ENCODE data around the gene ALDH3A1.
A peak's percentile ranks its signal among the peaks of the same experiment; 100 is the strongest.

Gene ALDH3A1

DNA sequence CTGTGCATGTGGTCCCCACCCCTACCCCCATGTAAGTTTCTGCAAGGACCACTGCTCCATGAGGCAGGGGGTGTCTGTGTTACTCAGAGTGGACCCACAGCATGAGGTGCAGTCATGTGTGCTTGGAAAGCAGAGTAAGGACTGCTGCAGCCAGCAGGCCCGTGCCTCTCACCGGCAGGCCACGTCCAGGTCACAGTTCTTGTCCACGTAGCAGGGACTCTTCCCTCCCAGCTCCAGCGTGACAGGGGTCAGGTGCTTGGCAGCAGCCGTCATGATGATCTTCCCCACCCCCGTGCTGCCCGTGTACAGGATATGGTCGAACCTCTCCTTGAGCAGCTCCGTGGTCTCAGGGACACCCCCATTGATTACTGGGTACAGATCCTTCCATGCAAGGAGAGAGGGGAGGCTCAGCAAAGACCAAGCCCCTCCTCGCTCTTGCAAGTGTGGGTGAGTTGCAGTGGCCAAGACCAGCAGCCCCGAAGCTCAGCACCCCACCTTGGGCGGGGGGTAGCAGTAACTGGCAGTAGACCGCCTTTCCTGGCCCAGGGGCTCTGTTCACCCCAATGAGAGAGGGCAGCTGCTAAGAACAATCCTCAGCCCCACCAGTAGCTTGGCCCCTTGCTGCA, 6.2 kb downstream of the ALDH3A1 start:
- no peak for DNase-seq (ENCODE audit: low read depth, low spot score)

- DNase-seq (ENCODE audit: low read depth, low spot score) = no peak
Observed at GRCh38 chr17:19740933-19741332, 7.2 kb downstream of the ALDH3A1 start.

DNA sequence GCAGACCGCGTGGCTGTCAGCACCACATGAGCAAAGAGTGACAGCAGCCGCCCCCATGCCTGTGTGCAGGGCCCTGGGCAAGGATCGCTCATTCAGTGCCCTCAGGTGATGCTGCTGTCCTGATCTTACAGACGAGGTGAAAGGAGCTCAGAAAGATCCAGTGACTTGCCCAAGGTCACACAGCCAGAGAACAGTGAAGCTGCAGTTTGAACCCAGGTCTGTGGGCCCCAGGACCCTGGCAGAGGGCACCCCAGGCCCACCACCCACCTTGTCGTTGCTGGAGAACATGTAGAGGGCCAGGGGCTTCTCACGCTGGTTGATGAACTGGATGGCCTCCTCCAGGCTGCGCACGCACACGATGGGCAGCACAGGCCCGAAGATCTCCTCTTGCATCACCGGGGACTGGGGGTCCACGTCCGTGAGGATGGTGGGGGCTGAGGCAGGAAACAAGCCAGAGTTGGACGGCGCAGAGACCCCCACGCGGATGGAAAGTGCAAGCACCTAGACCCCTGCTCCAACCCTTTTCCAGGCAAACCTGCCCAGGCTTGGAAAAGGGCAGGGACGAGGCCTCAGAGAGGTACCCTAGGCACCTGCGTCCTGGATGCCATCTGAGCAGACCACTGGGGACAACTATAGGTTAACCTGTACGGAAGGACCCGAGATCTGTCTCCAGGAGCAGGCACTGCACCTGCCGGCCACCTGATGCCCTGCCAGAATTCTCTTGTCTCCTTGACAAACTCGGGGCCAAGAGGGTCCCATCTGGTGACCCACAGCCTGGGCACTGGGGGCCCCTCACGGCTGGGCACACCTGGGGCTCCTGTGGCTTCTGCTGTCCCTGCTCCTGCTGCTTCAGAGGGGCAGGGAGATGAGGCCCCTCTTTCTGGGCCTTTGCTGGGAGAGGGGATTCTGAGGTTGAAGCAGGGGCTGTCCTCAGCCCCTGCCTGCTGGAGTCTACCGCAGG, 8.6 kb downstream of the ALDH3A1 start:
- DNase-seq (ENCODE audit: low read depth, low spot score) = no peak

DNA sequence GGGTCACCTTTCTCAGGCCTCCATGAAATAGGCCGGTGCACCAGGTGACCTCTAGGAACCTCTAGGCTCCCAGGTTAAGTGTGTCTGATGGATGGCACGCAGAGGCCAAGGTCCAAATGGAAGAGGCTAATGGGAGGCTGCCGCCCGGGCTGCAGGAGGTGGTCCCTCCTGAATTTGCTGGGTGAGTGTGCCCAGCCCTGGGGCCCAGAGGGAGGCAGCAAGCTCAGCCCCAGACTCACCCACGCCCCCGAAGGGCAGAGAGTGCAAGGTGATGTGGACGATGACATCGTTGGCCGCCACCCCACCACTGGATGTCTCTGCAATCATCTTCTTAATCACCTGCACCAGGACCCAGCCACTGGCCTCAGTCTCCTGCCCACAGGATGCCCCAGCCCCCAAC, 9.3 kb downstream of the ALDH3A1 start:
- no peak for DNase-seq (ENCODE audit: low read depth, low spot score)

GRCh38 chr17:19738073-19738449, 10.0 kb downstream of the ALDH3A1 start:
- no peak for DNase-seq (ENCODE audit: low read depth, low spot score)

DNA sequence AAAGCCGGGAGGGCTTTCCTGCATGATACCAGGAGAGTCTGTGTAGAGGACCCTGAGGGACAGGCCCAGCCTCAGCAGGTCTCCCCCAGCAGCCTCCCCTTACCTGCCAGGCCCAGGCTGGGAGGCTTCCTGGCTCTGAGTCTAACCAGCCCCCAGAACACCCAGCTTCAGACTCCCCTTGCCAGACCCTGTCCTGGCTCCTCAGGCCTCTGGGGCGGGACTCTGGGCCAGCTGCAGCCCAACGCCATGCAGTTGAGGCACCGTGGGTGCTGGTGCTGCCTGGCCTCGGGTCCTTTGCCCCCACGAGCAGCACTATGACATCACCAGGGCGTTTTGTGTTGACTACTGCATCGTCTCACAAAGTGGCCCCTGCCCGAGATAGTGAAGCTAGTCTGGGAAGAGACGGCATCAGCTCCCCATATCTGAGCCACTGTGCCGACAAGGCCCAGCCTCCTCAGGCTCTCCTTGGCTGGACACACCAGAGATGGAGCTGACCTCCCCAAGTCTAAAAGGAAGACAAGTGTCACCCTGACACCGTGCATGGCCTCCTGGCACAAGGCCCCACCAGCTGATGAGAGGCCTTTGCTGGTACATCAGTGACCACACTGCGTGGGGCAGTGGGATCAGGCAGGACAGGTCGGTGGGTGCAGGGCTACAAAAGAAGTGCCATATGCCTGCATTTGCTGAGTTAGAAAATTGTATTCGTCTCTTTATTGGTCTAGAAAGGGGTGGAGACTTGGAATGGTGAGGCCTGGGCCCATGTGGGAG, 10.6 kb downstream of the ALDH3A1 start:
- DNase-seq (ENCODE audit: low read depth, low spot score) = no peak

DNA sequence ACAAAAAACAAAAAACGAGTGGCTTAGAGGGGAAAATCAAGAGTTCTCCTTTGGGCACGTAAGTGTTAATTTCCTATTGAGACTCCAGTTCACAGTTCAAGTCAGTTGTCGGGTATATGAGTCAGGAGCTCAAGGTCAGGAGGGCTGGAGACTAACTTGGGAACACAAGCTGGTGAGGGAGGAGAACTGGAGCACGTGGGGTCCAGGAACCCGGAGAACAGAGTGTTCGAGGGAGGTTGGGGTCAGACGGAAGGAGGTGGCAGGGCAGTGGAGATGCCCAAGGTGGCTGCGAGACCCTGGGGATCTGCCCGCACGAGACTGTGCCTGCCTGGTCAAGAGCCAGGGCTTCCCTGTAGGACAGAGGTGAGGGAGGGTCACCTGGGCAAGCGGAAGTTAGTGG, 12.0 kb downstream of the ALDH3A1 start:
- DNase-seq (ENCODE audit: low read depth, low spot score) = no peak

- DNase-seq (ENCODE audit: low read depth, low spot score) = no peak
Observed at GRCh38 chr17:19733953-19734526, 14.1 kb downstream of the ALDH3A1 start.

DNA sequence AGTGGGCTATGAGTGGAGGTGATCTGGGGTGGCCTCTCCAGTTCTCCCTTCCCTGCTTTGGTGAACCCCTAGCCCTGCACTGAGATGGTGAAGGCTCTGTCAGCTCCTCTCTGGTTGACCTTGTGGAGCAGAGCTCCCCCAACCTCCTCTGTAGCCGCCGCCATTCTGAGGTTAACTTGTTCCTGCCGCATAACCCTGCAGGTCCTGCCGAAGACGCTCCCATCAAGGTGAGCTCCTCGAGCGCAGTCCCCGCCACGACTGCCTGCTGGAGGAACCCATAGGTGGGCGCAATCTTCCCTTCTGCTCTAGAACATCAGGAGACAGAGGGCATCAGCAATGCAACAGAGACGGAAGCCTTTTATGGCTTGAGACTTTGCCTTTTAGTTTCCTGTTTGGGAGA, 16.5 kb downstream of the ALDH3A1 start:
- DNase-seq (ENCODE audit: low read depth, low spot score) = no peak

DNA sequence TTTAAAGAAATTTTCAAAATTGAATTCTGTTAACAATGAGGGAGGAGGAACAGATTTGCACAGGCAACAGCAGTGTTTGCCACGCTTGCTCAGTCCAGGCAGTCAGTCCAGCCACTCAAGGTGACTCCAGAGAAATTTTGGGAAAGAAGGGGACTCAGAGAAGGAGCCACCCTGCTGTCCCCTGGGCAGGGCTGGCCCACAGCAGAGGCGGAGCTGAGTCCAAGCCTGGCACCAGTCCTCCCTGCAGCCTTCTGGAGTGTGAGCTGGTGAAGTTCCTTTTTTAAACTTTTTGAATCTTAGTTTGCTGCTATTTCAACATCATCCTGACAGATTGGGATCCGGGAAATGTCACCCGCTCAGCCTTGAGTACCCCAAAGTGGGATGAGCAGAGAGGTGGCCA, 17.3 kb downstream of the ALDH3A1 start:
- no peak for DNase-seq (ENCODE audit: low read depth, low spot score)

DNA sequence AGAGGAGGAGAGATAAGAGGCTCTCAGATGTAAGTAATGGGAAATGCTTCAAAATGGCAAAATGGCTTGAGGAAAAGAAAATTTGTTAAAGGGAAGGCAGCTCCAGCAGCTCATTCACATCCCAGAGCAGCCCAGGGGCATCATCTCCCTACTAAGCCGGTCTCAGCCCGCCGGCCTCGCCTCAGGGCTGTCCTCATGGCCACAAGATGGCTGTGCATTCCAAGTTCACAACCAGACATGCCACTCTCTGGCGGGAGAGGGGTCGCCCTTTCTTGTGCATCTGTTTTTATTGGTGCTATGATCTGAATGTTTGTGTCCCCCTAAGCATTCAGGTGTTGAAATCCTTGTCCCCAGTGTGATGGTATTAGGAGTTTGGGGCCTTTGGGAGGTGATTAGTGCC, 18.2 kb downstream of the ALDH3A1 start:
- no peak for DNase-seq (ENCODE audit: low read depth, low spot score)

DNA sequence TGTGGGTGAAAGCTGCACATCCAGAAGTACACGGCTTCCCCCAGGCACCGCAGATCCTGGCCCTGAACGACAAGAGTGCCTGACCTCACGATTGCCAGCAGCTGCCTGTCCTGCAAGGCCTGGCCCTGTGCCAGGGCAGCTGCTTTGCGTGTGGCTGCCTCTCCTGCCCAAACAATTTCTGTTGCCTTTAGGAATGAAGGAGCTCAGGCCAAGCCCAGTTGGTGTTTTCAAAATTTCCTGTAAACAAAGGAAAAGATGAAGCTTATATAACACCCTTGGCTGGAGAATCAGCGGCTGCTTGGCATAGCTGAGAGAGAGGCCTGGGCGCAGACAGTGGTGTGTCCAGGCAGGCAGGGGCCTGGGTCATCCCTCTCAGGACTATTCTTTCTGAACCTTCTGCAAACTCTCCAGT, 20.0 kb downstream of the ALDH3A1 start:
- DNase-seq (ENCODE audit: low read depth, low spot score) = peak; percentile 90

GRCh38 chr17:19727501-19728078, 20.5 kb downstream of the ALDH3A1 start:
- DNase-seq (ENCODE audit: low read depth, low spot score) = peak; percentile 74

GRCh38 chr17:19726631-19727376, 21.3 kb downstream of the ALDH3A1 start:
- DNase-seq (ENCODE audit: low read depth, low spot score) = no peak

DNA sequence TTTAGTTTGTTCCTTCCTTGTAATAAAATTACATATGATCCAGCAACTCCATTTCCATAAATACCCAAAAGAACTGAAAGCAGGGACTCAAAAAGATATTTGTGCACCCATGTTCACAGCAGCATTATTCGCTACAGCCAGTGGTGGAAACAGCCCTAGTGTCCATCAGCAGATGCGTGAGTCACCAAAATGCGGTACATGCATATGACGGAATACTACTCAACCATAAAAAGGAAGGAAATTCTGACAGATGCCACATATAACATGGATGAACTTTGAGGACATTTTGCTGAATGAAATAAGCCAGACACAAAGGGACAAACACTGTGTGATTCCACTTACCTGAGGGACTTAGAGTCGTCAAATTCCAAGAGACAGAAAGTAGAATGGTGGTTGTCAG, 22.6 kb downstream of the ALDH3A1 start:
- no peak for DNase-seq (ENCODE audit: low read depth, low spot score)

- DNase-seq (ENCODE audit: low read depth, low spot score) = no peak
Observed at GRCh38 chr17:19724501-19725420, 23.3 kb downstream of the ALDH3A1 start.

DNA sequence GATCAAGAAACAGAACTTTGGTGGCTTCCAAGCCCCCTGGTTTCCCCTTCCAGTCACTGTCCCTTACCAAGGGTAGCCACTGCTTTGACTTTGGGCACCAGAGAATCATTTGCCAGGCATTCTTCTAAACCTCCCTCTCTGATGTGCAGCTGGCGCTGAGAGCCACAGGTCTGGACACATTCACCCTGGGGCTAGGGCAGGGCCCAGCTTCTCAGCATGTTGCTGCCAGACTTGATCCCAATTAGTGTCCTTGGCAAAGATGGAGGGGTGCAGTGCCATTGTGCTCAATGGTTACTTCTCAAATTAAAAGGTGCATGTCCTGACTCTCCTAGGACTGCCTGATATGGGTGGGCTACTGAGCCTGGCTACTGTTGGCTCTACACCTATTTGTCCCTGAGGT, 24.1 kb downstream of the ALDH3A1 start:
- DNase-seq (ENCODE audit: low read depth, low spot score) = no peak

GRCh38 chr17:19720631-19721426, 27.3 kb downstream of the ALDH3A1 start:
- no peak for DNase-seq (ENCODE audit: low read depth, low spot score)

- no peak for DNase-seq (ENCODE audit: low read depth, low spot score)
Observed at GRCh38 chr17:19720210-19720475, 28.0 kb downstream of the ALDH3A1 start.

Data from astrocyte of the hippocampus (primary cell).